Measurements from ENCODE around the gene VAMP4.

DNA sequence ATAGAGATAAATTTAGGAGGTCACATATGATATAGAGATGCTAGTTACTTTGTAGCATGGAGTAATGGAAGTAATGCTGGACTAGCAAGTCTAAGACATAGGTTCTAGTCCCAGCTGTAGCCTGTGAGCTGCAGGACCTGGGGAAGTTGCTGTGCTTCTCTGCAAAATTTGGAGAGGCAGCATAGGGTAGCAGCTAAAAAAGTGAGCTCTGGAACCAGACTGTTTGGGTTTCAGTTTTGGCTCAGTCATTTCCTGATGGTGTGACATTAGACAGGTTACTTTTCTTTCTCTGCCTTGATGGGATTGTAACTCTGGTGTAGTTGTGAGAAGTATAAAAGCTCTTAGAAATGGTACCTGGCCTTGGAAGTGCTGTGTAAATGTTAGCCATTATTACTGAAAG is 42.9 kb upstream of the VAMP4 start:
- TF ChIP-seq, protein P1, sequence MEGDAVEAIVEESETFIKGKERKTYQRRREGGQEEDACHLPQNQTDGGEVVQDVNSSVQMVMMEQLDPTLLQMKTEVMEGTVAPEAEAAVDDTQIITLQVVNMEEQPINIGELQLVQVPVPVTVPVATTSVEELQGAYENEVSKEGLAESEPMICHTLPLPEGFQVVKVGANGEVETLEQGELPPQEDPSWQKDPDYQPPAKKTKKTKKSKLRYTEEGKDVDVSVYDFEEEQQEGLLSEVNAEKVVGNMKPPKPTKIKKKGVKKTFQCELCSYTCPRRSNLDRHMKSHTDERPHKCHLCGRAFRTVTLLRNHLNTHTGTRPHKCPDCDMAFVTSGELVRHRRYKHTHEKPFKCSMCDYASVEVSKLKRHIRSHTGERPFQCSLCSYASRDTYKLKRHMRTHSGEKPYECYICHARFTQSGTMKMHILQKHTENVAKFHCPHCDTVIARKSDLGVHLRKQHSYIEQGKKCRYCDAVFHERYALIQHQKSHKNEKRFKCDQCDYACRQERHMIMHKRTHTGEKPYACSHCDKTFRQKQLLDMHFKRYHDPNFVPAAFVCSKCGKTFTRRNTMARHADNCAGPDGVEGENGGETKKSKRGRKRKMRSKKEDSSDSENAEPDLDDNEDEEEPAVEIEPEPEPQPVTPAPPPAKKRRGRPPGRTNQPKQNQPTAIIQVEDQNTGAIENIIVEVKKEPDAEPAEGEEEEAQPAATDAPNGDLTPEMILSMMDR (IDR thresholded peaks at IDR 0.05; ENCODE audit: extremely low read depth in 1 of 2, insufficient read depth in 1 of 2, low read depth in 1 of 2, low read length in 2 of 2): no peak
- no peak for TF ChIP-seq EZH2 (IDR thresholded peaks at IDR 0.05; ENCODE audit: borderline replicate concordance, low read depth, low read length, severe bottlenecking)
- no peak for TF ChIP-seq POLR2A (IDR thresholded peaks at IDR 0.05; ENCODE audit: low read depth, low read length)
- TF ChIP-seq POLR2AphosphoS5 (IDR thresholded peaks at IDR 0.05; ENCODE audit: insufficient read depth, low read depth, low read length): no peak
